ENCODE data around the gene ARHGAP26.

ARHGAP26 gene

GRCh38 chr5:143041972-143042770, 272.0 kb downstream of the ARHGAP26 start:
- Histone ChIP-seq H3K9me3 (ENCODE audit: control insufficient read depth, low read length) (no peaks in the 10 kb centered on the region), H3K4me1 (ENCODE audit: control insufficient read depth, insufficient read depth, low read length) (peaks cover 3% of the 10 kb centered on the region), H3K27me3 (ENCODE audit: control insufficient read depth, insufficient read depth, low read length, poor library complexity, severe bottlenecking) (no peaks in the 10 kb centered on the region), H3K4me3 (ENCODE audit: insufficient read depth, low read depth, low read length) (no peak overlapping the region), H3K36me3 (ENCODE audit: control insufficient read depth, insufficient read depth, low read length) (no peaks in the 10 kb centered on the region), H3K27ac (ENCODE audit: insufficient read depth, low read depth, low read length, poor library complexity, severe bottlenecking) (no peak overlapping the region)
- 96 to 97% methylated on average over 6 of the region's 6 CpGs for WGBS, 2 experiments

- H3K9me3 ChIP-seq (ENCODE audit: control insufficient read depth, low read length), result no peaks in the 10 kb centered on the region
- H3K4me1 ChIP-seq (ENCODE audit: control insufficient read depth, insufficient read depth, low read length), result no peaks in the 10 kb centered on the region
- WGBS, 2 experiments, result 93 to 96% methylated on average over 4 of the region's 4 CpGs
- no peaks in the 10 kb centered on the region for H3K36me3 ChIP-seq (ENCODE audit: control insufficient read depth, insufficient read depth, low read length)
- no peak overlapping the region for H3K4me3 ChIP-seq (ENCODE audit: insufficient read depth, low read depth, low read length)
- no peak overlapping the region for H3K27ac ChIP-seq (ENCODE audit: insufficient read depth, low read depth, low read length, poor library complexity, severe bottlenecking)
- H3K27me3 ChIP-seq (ENCODE audit: control insufficient read depth, insufficient read depth, low read length, poor library complexity, severe bottlenecking), result no peaks in the 10 kb centered on the region
These were observed 274.1 kb downstream of the ARHGAP26 start for GRCh38 chr5:143044265-143044664.

GRCh38 chr5:143045062-143045461, 274.9 kb downstream of the ARHGAP26 start:
- WGBS, 2 experiments, result 90 to 97% methylated on average over 3 of the region's 3 CpGs

GRCh38 chr5:143046314-143046713, 276.1 kb downstream of the ARHGAP26 start:
- WGBS, 2 experiments, result 92 to 100% methylated on average over 1 of the region's 1 CpG
- Histone ChIP-seq H3K4me1 (ENCODE audit: control insufficient read depth, insufficient read depth, low read length) (no peaks in the 10 kb centered on the region), H3K36me3 (ENCODE audit: control insufficient read depth, insufficient read depth, low read length) (no peaks in the 10 kb centered on the region), H3K9me3 (ENCODE audit: control insufficient read depth, low read length) (no peaks in the 10 kb centered on the region), H3K27ac (ENCODE audit: insufficient read depth, low read depth, low read length, poor library complexity, severe bottlenecking) (no peak overlapping the region), H3K4me3 (ENCODE audit: insufficient read depth, low read depth, low read length) (no peak overlapping the region), H3K27me3 (ENCODE audit: control insufficient read depth, insufficient read depth, low read length, poor library complexity, severe bottlenecking) (no peaks in the 10 kb centered on the region)

More at GRCh38 chr5:143045062-143045461, 274.9 kb downstream of the ARHGAP26 start:
- H3K4me1 ChIP-seq (ENCODE audit: control insufficient read depth, insufficient read depth, low read length), result no peaks in the 10 kb centered on the region
- no peak overlapping the region for H3K4me3 ChIP-seq (ENCODE audit: insufficient read depth, low read depth, low read length)
- H3K27ac ChIP-seq (ENCODE audit: insufficient read depth, low read depth, low read length, poor library complexity, severe bottlenecking), result no peak overlapping the region
- H3K27me3 ChIP-seq (ENCODE audit: control insufficient read depth, insufficient read depth, low read length, poor library complexity, severe bottlenecking), result no peaks in the 10 kb centered on the region
- no peaks in the 10 kb centered on the region for H3K9me3 ChIP-seq (ENCODE audit: control insufficient read depth, low read length)
- H3K36me3 ChIP-seq (ENCODE audit: control insufficient read depth, insufficient read depth, low read length), result no peaks in the 10 kb centered on the region

GRCh38 chr5:143047091-143047490, 276.9 kb downstream of the ARHGAP26 start:
- WGBS, 2 experiments, result 100% methylated on average over 1 of the region's 1 CpG

GRCh38 chr5:143050183-143050582, 280.0 kb downstream of the ARHGAP26 start:
- Histone ChIP-seq H3K27ac (ENCODE audit: insufficient read depth, low read depth, low read length, poor library complexity, severe bottlenecking) (no peak overlapping the region), H3K9me3 (ENCODE audit: control insufficient read depth, low read length) (no peaks in the 10 kb centered on the region), H3K4me3 (ENCODE audit: insufficient read depth, low read depth, low read length) (no peak overlapping the region), H3K27me3 (ENCODE audit: control insufficient read depth, insufficient read depth, low read length, poor library complexity, severe bottlenecking) (no peaks in the 10 kb centered on the region), H3K4me1 (ENCODE audit: control insufficient read depth, insufficient read depth, low read length) (no peaks in the 10 kb centered on the region), H3K36me3 (ENCODE audit: control insufficient read depth, insufficient read depth, low read length) (no peaks in the 10 kb centered on the region)
- WGBS, 2 experiments, result 94 to 96% methylated on average over 4 of the region's 4 CpGs

More at GRCh38 chr5:143047091-143047490, 276.9 kb downstream of the ARHGAP26 start:
- Histone ChIP-seq H3K4me1 (ENCODE audit: control insufficient read depth, insufficient read depth, low read length) (no peaks in the 10 kb centered on the region), H3K9me3 (ENCODE audit: control insufficient read depth, low read length) (no peaks in the 10 kb centered on the region), H3K4me3 (ENCODE audit: insufficient read depth, low read depth, low read length) (no peak overlapping the region), H3K27me3 (ENCODE audit: control insufficient read depth, insufficient read depth, low read length, poor library complexity, severe bottlenecking) (no peaks in the 10 kb centered on the region), H3K27ac (ENCODE audit: insufficient read depth, low read depth, low read length, poor library complexity, severe bottlenecking) (no peak overlapping the region), H3K36me3 (ENCODE audit: control insufficient read depth, insufficient read depth, low read length) (no peaks in the 10 kb centered on the region)

- Histone ChIP-seq H3K27ac (ENCODE audit: insufficient read depth, low read depth, low read length, poor library complexity, severe bottlenecking) (no peak overlapping the region), H3K4me1 (ENCODE audit: control insufficient read depth, insufficient read depth, low read length) (no peaks in the 10 kb centered on the region), H3K4me3 (ENCODE audit: insufficient read depth, low read depth, low read length) (no peak overlapping the region), H3K36me3 (ENCODE audit: control insufficient read depth, insufficient read depth, low read length) (no peaks in the 10 kb centered on the region), H3K27me3 (ENCODE audit: control insufficient read depth, insufficient read depth, low read length, poor library complexity, severe bottlenecking) (no peaks in the 10 kb centered on the region), H3K9me3 (ENCODE audit: control insufficient read depth, low read length) (no peaks in the 10 kb centered on the region)
- 74 to 86% methylated on average over 5 to 7 of the region's 7 CpGs for WGBS, 2 experiments
These were observed 281.3 kb downstream of the ARHGAP26 start for GRCh38 chr5:143051244-143052058.

GRCh38 chr5:143052967-143053682, 282.9 kb downstream of the ARHGAP26 start:
- no peaks in the 10 kb centered on the region for H3K36me3 ChIP-seq (ENCODE audit: control insufficient read depth, insufficient read depth, low read length)
- no peaks in the 10 kb centered on the region for H3K4me1 ChIP-seq (ENCODE audit: control insufficient read depth, insufficient read depth, low read length)
- H3K9me3 ChIP-seq (ENCODE audit: control insufficient read depth, low read length), result no peaks in the 10 kb centered on the region
- no peak overlapping the region for H3K4me3 ChIP-seq (ENCODE audit: insufficient read depth, low read depth, low read length)
- no peaks in the 10 kb centered on the region for H3K27me3 ChIP-seq (ENCODE audit: control insufficient read depth, insufficient read depth, low read length, poor library complexity, severe bottlenecking)
- WGBS, 2 experiments, result 91% methylated on average over 3 of the region's 3 CpGs
- no peak overlapping the region for H3K27ac ChIP-seq (ENCODE audit: insufficient read depth, low read depth, low read length, poor library complexity, severe bottlenecking)

- H3K27me3 ChIP-seq (ENCODE audit: control insufficient read depth, insufficient read depth, low read length, poor library complexity, severe bottlenecking), result no peaks in the 10 kb centered on the region
- no peaks in the 10 kb centered on the region for H3K4me1 ChIP-seq (ENCODE audit: control insufficient read depth, insufficient read depth, low read length)
- H3K4me3 ChIP-seq (ENCODE audit: insufficient read depth, low read depth, low read length), result no peak overlapping the region
- no peaks in the 10 kb centered on the region for H3K36me3 ChIP-seq (ENCODE audit: control insufficient read depth, insufficient read depth, low read length)
- WGBS, 2 experiments, result 98 to 100% methylated on average over 6 to 8 of the region's 8 CpGs
- H3K9me3 ChIP-seq (ENCODE audit: control insufficient read depth, low read length), result no peaks in the 10 kb centered on the region
- no peak overlapping the region for H3K27ac ChIP-seq (ENCODE audit: insufficient read depth, low read depth, low read length, poor library complexity, severe bottlenecking)
These were observed 283.6 kb downstream of the ARHGAP26 start for GRCh38 chr5:143053780-143054179.

- Histone ChIP-seq H3K27ac (ENCODE audit: insufficient read depth, low read depth, low read length, poor library complexity, severe bottlenecking) (no peak overlapping the region), H3K4me3 (ENCODE audit: insufficient read depth, low read depth, low read length) (no peak overlapping the region), H3K27me3 (ENCODE audit: control insufficient read depth, insufficient read depth, low read length, poor library complexity, severe bottlenecking) (no peaks in the 10 kb centered on the region), H3K4me1 (ENCODE audit: control insufficient read depth, insufficient read depth, low read length) (no peaks in the 10 kb centered on the region), H3K9me3 (ENCODE audit: control insufficient read depth, low read length) (no peaks in the 10 kb centered on the region), H3K36me3 (ENCODE audit: control insufficient read depth, insufficient read depth, low read length) (no peaks in the 10 kb centered on the region)
- 90 to 93% methylated on average over 5 of the region's 5 CpGs for WGBS, 2 experiments
These were observed 284.3 kb downstream of the ARHGAP26 start for GRCh38 chr5:143054480-143054941.
